ENCODE data around the gene ADM5.
A peak's percentile ranks its signal among the peaks of the same experiment; 100 is the strongest.

ADM5 gene

GRCh38 chr19:49689133-49690078 is at the start of gene ADM5:
Gene ADM5, plus strand, starts transcription at chr19:49689594. Its CDS starts 244 bp downstream, at chr19:49689838.
- peak; percentile 59 for DNase-seq

GRCh38 chr19:49640113-49640898 is 49.1 kb upstream of the ADM5 start, which contains the start of gene RRAS:
Gene RRAS, minus strand, starts transcription at chr19:49640143. Its CDS starts 45 bp downstream, at chr19:49640098.
- peak; percentile 97 for DNase-seq

- peak; percentile 98 for DNase-seq
These were observed 47.5 kb upstream of the ADM5 start, which contains the start of gene SCAF1 for GRCh38 chr19:49641688-49642491. Gene SCAF1, plus strand, starts transcription at chr19:49642209. Its CDS starts 2,818 bp downstream, at chr19:49645027.

- DNase-seq = no peak
These were observed 46.8 kb upstream of the ADM5 start for GRCh38 chr19:49642492-49643035.

- DNase-seq = no peak
These were observed 45.9 kb upstream of the ADM5 start for GRCh38 chr19:49643466-49643865.

- no peak for DNase-seq
These were observed 43.8 kb upstream of the ADM5 start for GRCh38 chr19:49645592-49645991.

- no peak for DNase-seq
These were observed 43.4 kb upstream of the ADM5 start for GRCh38 chr19:49645995-49646394.

- no peak for DNase-seq
These were observed 42.8 kb upstream of the ADM5 start for GRCh38 chr19:49646586-49646985.

GRCh38 chr19:49651029-49651819 is 38.2 kb upstream of the ADM5 start:
- DNase-seq = no peak

- DNase-seq = no peak
These were observed 37.4 kb upstream of the ADM5 start for GRCh38 chr19:49651820-49652550.

GRCh38 chr19:49652551-49653465 is 36.6 kb upstream of the ADM5 start:
- DNase-seq = no peak

- no peak for DNase-seq
These were observed 36.0 kb upstream of the ADM5 start for GRCh38 chr19:49653466-49653806.

- DNase-seq = no peak
These were observed 34.8 kb upstream of the ADM5 start for GRCh38 chr19:49654581-49654980.

GRCh38 chr19:49655570-49656455 is 33.6 kb upstream of the ADM5 start:
- DNase-seq = no peak

- DNase-seq = no peak
These were observed 32.8 kb upstream of the ADM5 start for GRCh38 chr19:49656456-49657109.

- no peak for DNase-seq
These were observed 31.8 kb upstream of the ADM5 start for GRCh38 chr19:49657493-49658138.

- DNase-seq = no peak
These were observed 31.3 kb upstream of the ADM5 start for GRCh38 chr19:49658139-49658517.
